ENCODE data around the gene SURF4.
A peak's percentile ranks its signal among the peaks of the same experiment; 100 is the strongest.

SURF4 gene

GRCh38 chr9:133375724-133376654, at the start of gene SURF4, which contains the start of gene STKLD1:
Gene SURF4 (minus strand): TSS chr9:133376060. CDS start chr9:133375969, 91 bp downstream.
Gene STKLD1 (plus strand): TSS chr9:133376366. CDS start chr9:133376474, 108 bp downstream.
- peak; percentile 94 to 98 for DNase-seq (ENCODE audit: low read depth in 1 of 2, low spot score in 1 of 2)

- DNase-seq (ENCODE audit: low read depth in 1 of 2, low spot score in 1 of 2) = no peak
These were observed 49.3 kb upstream of the SURF4 start for GRCh38 chr9:133425049-133425632.

- DNase-seq (ENCODE audit: low read depth in 1 of 2, low spot score in 1 of 2) = no peak
These were observed 48.3 kb upstream of the SURF4 start for GRCh38 chr9:133424187-133424586.

- no peak for DNase-seq (ENCODE audit: low read depth in 1 of 2, low spot score in 1 of 2)
These were observed 47.4 kb upstream of the SURF4 start for GRCh38 chr9:133423216-133423615.

GRCh38 chr9:133421615-133422542, 46.0 kb upstream of the SURF4 start, which contains the start of gene ADAMTS13:
Gene ADAMTS13 (plus strand): TSS chr9:133422367. CDS start chr9:133422444, 77 bp downstream.
- no peak for DNase-seq (ENCODE audit: low read depth in 1 of 2, low spot score in 1 of 2)

GRCh38 chr9:133420392-133420827, 44.5 kb upstream of the SURF4 start:
- DNase-seq (ENCODE audit: low read depth in 1 of 2, low spot score in 1 of 2) = no peak

- no peak for DNase-seq (ENCODE audit: low read depth in 1 of 2, low spot score in 1 of 2)
These were observed 43.1 kb upstream of the SURF4 start for GRCh38 chr9:133419005-133419404.

GRCh38 chr9:133417541-133418461, 41.9 kb upstream of the SURF4 start, which contains the start of gene REXO4:
Gene REXO4 (minus strand): TSS chr9:133418010. CDS start chr9:133417844, 166 bp downstream.
- DNase-seq (ENCODE audit: low read depth in 1 of 2, low spot score in 1 of 2) = peak; percentile 68 to 79

- DNase-seq (ENCODE audit: low read depth in 1 of 2, low spot score in 1 of 2) = no peak
These were observed 39.3 kb upstream of the SURF4 start for GRCh38 chr9:133415170-133415569.

- DNase-seq (ENCODE audit: low read depth in 1 of 2, low spot score in 1 of 2) = no peak
These were observed 32.2 kb upstream of the SURF4 start for GRCh38 chr9:133408042-133408441.

GRCh38 chr9:133406480-133407307, 30.8 kb upstream of the SURF4 start:
- peak; percentile 57 to 74 for DNase-seq (ENCODE audit: low read depth in 1 of 2, low spot score in 1 of 2)

- DNase-seq (ENCODE audit: low read depth in 1 of 2, low spot score in 1 of 2) = no peak
These were observed 29.9 kb upstream of the SURF4 start for GRCh38 chr9:133405508-133406438.

GRCh38 chr9:133404454-133405002, 28.7 kb upstream of the SURF4 start:
- DNase-seq (ENCODE audit: low read depth in 1 of 2, low spot score in 1 of 2) = no peak

- peak; percentile 37 to 49 for DNase-seq (ENCODE audit: low read depth in 1 of 2, low spot score in 1 of 2)
These were observed 28.1 kb upstream of the SURF4 start for GRCh38 chr9:133403766-133404453.

GRCh38 chr9:133402689-133403088, 26.8 kb upstream of the SURF4 start:
- DNase-seq (ENCODE audit: low read depth in 1 of 2, low spot score in 1 of 2) = no peak

GRCh38 chr9:133401588-133401987, 25.7 kb upstream of the SURF4 start:
- DNase-seq (ENCODE audit: low read depth in 1 of 2, low spot score in 1 of 2) = no peak

- no peak for DNase-seq (ENCODE audit: low read depth in 1 of 2, low spot score in 1 of 2)
These were observed 24.4 kb upstream of the SURF4 start for GRCh38 chr9:133400292-133400691.
